Motor neuron (in vitro differentiated cells): ENCODE results near the gene MACROD2. TPM values are rescaled to one million over a fixed set of nuclear protein-coding genes. Genes with fewer than 3 reads are reported as not detected.

Source experiments
- ATAC-seq, 8 experiments: fragments of 200-7000 bp; cut with Tn5 transposase; replicated peaks in 6 of 8; 2 replicates each; pipeline ENCODE4 v1.8.0; 2021; ENCODE audit warnings: mild to moderate bottlenecking in 8 of 8, moderate library complexity in 8 of 8
- H3K27ac ChIP-seq, 2 donors: fragments of 250-450 bp; sonication (Bioruptor Pico); 2 replicates each; pipeline ENCODE4 v1.9.0; 2021; ENCODE audit warnings: antibody characterized with exemption in 2 of 2, mild to moderate bottlenecking in 2 of 2, moderate library complexity in 1 of 2
- H3K4me1 ChIP-seq, 2 donors: fragments of 250-450 bp; sonication (Bioruptor Pico); replicated peaks in 1 of 2; 2 replicates each; pipeline ENCODE4 v1.6.1; 2021; ENCODE audit warnings: antibody characterized with exemption in 2 of 2, mild to moderate bottlenecking in 2 of 2, moderate library complexity in 1 of 2
- H3K4me3 ChIP-seq, 5 donors: fragments of 250-450 bp; sonication (Bioruptor Pico); 2 replicates each; pipeline ENCODE4 v1.9.0; 2021; ENCODE audit warnings: antibody characterized with exemption in 5 of 5, mild to moderate bottlenecking in 5 of 5, moderate library complexity in 4 of 5
- WGBS, 10 experiments: fragments of 450-650 bp; shearing (Covaris generic); methylation state at CpG; one replicate each; pipeline ENCODE4 v1.0.0; 2022; 5-methylcytosine and 5-hydroxymethylcytosine counted together
- in situ Hi-C, 9 experiments: fragments of 400-800 bp; cut with MboI; loops; one replicate each; pipeline ENCODE4 v1.15.0; 2021; ENCODE audit warnings: low sequenced_read_pairs in 9 of 9, low pct_unique_long_range_greater_than_20kb in 2 of 9; ENCODE audit not compliant: unreplicated experiment in 9 of 9
- total RNA-seq, 8 experiments: library from RNA; unstranded; fragments of 300-600 nt; gene quantifications; 2 replicates each; pipeline versions ENCODE4 v1.2.3 to v1.2.4, GENCODE V29; 2022

The MACROD2 gene
- total RNA-seq, 8 experiments from 2014 or later = 4.3 to 24.9 (median 10.4) TPM

DNA sequence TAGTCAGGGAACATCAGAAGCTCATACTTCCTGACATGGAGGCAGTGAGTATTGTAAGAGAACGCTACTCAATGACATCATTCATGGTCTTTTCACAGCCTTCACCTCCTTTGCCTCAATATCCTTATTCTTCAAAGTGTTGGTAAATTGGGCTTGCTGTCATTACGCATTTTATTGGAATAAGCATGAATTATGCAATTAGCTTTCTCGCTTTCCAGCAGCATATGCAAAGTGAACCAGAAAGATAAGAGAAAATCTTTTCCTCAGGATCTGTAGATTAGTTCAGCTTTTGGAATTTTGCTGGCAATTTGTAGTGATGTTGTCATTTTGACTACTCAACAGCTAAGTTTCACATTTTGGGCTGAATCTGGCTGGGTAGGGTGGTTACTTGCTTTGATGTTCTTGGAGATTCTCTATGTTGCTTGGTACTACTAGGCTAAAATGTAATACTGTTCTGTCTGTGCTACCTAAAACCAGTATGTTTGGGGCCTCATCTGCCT, 1565.8 kb downstream of the MACROD2 start:
- peak overlapping the region in 1 of 2 donors; percentile 32 for H3K27ac ChIP-seq
- WGBS, 10 experiments = 0 to 100% (median 64%) methylated on average over 1 to 3 of the region's 3 CpGs; no CpG with 5 or more reads in 1 of the 10 experiments
- no peak overlapping the region for H3K4me3 ChIP-seq
- peaks cover 7 to 33% of the 10 kb centered on the region in 2 donors for H3K4me1 ChIP-seq
- ATAC-seq = peak in 7 of 8 experiments; percentile 10 to 76 (median 59)
- in situ Hi-C loops = no loop called here

- Histone ChIP-seq H3K4me1 (peaks cover 4 to 27% of the 10 kb centered on the region in 2 donors), H3K27ac (peak overlapping the region in 1 of 2 donors; percentile 2), H3K4me3 (no peak overlapping the region)
- WGBS, 10 experiments = 0 to 83% (median 38%) methylated on average over 1 to 5 of the region's 5 CpGs
- in situ Hi-C loops = no loop called here
- peak; percentile 53 to 94 (median 82) for ATAC-seq
Observed at GRCh38 chr20:15561707-15562404, 1566.5 kb downstream of the MACROD2 start.

DNA sequence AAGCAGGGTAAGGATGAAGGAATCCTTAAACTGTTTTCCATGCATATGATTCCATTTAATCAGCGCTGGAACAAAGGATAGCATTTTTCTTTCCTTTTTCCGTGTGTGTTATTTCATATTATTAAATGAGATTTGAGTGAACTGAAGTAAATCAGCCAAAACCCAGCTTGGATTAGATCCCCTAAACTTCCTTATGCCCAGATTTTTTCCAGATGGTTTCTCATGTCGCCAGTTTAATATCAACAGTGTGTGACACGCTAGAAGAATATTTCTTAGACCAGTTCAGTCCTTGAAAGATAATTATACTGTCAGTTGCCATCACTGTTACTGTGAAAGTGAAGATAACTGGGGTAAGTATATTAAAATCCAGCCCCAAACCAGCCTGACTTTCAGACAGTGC, 1568.5 kb downstream of the MACROD2 start:
- 27 to 96% (median 78%) methylated on average over 2 to 4 of the region's 4 CpGs for WGBS, 10 experiments
- H3K4me1 ChIP-seq = peaks cover 2 to 25% of the 10 kb centered on the region in 2 donors

DNA sequence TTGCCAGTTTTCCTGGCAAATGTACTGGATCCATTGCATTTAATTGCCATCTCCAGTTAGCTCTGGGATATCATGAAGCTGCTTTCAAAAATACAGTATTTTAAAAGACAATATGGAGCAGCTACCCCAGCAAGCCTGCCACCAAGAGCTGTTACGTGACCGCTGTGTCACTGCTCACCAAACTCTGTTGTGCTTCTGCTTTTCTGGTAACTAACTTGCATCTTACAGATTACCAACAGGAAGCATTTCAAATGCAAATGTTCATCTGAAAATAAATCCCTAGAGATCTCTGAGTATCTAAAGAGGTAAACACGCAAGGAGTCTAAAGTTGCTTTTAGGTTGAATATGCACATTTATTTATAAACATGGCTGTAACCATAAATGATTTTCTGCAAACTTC, 1569.7 kb downstream of the MACROD2 start:
- peaks cover 2 to 25% of the 10 kb centered on the region in 2 donors for H3K4me1 ChIP-seq
- peak in 3 of 8 experiments; percentile 5 to 39 (median 23) for ATAC-seq
- H3K4me3 ChIP-seq = no peak overlapping the region
- no peak overlapping the region for H3K27ac ChIP-seq
- 54 to 100% (median 83%) methylated on average over 1 to 3 of the region's 3 CpGs; no CpG with 5 or more reads in 1 of the 10 experiments for WGBS, 10 experiments
- in situ Hi-C loops = no loop called here

More for the DNA sequence above, 1568.5 kb downstream of the MACROD2 start:
- Histone ChIP-seq H3K4me3 (no peak overlapping the region), H3K27ac (no peak overlapping the region)
- ATAC-seq = no peak
- in situ Hi-C loops = no loop called here

DNA sequence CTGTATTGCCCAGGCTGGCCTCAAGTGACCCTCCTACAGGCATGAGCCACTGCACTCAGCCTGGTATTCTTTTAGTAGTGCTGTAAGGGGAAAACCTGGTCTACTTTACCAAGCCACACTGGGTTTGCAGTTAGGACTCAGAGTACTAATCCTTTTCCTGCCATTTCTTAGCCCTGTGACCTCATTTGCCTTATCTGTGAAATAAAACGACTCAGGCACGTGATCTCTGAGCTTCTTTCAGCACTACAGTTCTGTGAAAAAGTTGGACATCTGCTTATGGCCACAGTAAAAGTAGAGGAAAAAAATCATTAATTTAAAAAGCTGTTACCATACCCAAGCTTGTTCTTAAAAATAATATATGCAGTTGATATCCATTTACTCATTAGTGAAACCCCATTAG, 1570.5 kb downstream of the MACROD2 start:
- ATAC-seq = no peak
- 50 to 100% (median 88%) methylated on average over 1 to 2 of the region's 2 CpGs; no CpG with 5 or more reads in 2 of the 10 experiments for WGBS, 10 experiments
- H3K4me3 ChIP-seq = no peak overlapping the region
- in situ Hi-C loops = no loop called here
- H3K4me1 ChIP-seq = peaks cover 2 to 23% of the 10 kb centered on the region in 2 donors
- H3K27ac ChIP-seq = no peak overlapping the region

DNA sequence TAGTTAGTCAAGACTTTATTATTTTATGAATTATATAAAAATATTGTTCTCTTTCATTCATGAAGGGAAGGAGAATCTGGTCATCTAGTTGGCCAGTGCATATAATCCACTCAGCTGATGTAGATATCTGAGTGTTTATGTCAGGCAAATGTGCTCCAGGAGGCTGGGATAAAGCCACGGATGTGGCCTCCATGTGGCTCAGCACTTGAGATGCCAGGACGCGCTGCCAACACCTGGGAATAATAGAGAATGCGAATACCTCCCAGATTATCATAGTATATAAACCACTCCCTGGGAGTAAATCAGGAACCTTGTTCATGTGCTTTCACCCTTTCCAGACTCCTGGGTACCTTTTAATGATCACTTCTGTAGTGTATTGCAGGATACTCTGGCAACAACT, 1571.9 kb downstream of the MACROD2 start:
- WGBS, 10 experiments = 23 to 100% (median 95%) methylated on average over 2 to 4 of the region's 4 CpGs; no CpG with 5 or more reads in 3 of the 10 experiments
- H3K4me3 ChIP-seq = no peak overlapping the region
- ATAC-seq = peak in 2 of 8 experiments; percentile 32 to 72
- H3K4me1 ChIP-seq = peaks cover 0 to 10% of the 10 kb centered on the region in 2 donors
- in situ Hi-C loops = no loop called here
- H3K27ac ChIP-seq = no peak overlapping the region

DNA sequence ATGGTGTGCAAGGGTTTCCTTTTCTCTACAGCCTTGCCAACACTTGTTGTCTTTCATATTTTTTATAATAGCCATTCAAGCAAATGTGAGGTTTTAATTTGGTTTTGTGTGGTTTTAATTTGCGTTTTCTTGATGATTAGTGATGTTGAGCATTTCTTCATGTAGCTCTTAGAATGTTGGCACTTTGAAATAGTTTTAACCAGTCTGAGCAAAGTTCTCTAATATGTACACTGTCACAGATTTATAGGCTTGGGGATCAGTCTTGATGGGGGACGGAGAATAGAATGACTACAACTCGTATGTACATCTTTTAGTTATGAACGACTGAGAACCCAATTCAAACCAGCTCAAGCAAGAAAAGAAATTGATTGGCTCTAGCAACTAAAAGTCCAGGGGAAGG, 1574.8 kb downstream of the MACROD2 start:
- no peak for ATAC-seq
- WGBS, 10 experiments = 19 to 100% (median 83%) methylated on average over 1 to 4 of the region's 4 CpGs; no CpG with 5 or more reads in 1 of the 10 experiments
- no peak overlapping the region for H3K4me3 ChIP-seq
- in situ Hi-C loops = no loop called here
- H3K27ac ChIP-seq = no peak overlapping the region
- no peaks in the 10 kb centered on the region for H3K4me1 ChIP-seq

DNA sequence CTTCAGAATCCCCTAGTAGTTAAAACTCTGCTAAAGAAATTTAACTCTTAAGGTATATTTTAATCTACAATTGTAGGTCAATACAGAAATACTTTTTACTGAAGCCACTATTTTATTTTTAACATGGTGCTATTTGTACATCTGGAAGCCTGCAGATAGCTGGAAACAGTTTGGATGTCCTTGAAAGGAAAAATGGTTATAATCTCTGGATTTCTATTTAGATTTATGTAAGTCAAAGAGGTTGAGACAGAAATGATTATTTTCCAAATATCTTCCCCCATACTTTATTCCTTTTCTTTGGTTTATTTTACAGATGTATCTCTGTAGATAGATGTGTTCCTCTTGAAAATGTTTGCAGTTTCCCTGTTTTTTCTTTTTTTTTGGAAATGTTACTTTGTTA, 1575.7 kb downstream of the MACROD2 start:
- Histone ChIP-seq H3K4me1 (peaks cover 0 to under 1% of the 10 kb centered on the region in 2 donors), H3K4me3 (no peak overlapping the region), H3K27ac (no peak overlapping the region)
- ATAC-seq = no peak
- in situ Hi-C loops = no loop called here

- H3K27ac ChIP-seq = no peak overlapping the region
- in situ Hi-C loops = no loop called here
- ATAC-seq = peak in 3 of 8 experiments; percentile 68 to 82 (median 72)
- peaks cover 4 to 6% of the 10 kb centered on the region in 2 donors for H3K4me1 ChIP-seq
- H3K4me3 ChIP-seq = no peak overlapping the region
- WGBS, 10 experiments = 0 to 100% (median 79%) methylated on average over 1 of the region's 1 CpG
Observed at GRCh38 chr20:15575255-15575654, 1579.9 kb downstream of the MACROD2 start.

- ATAC-seq = peak in 2 of 8 experiments; percentile 37 to 58
- no peak overlapping the region for H3K27ac ChIP-seq
- H3K4me1 ChIP-seq = peaks cover 4 to 9% of the 10 kb centered on the region in 2 donors
- no peak overlapping the region for H3K4me3 ChIP-seq
- in situ Hi-C loops = no loop called here
Observed at GRCh38 chr20:15576411-15576810, 1581.1 kb downstream of the MACROD2 start.

DNA sequence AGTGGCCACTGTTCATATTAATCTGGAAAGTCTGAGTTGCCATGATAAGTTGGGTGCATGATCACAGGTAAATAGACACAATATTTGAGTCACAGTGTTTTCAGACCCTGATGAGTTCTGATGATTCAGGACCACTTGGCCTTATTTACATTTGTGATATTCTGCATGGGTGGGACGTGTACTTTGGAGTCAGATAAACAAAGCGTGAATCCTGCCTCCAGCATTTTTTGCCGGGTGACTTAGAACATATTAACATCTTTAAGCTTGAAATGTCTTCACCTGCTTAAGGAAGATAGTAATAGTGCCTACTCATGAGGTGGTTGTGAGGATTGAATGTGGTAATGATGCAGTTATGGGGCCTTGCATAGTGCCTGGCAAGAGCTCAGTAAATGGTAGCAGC, 1582.8 kb downstream of the MACROD2 start:
- Histone ChIP-seq H3K27ac (no peak overlapping the region), H3K4me3 (no peak overlapping the region), H3K4me1 (peaks cover 4 to 9% of the 10 kb centered on the region in 2 donors)
- 0 to 100% (median 91%) methylated on average over 1 to 3 of the region's 3 CpGs; no CpG with 5 or more reads in 3 of the 10 experiments for WGBS, 10 experiments
- in situ Hi-C loops = no loop called here
- ATAC-seq = peak in 3 of 8 experiments; percentile 56 to 89 (median 73)

DNA sequence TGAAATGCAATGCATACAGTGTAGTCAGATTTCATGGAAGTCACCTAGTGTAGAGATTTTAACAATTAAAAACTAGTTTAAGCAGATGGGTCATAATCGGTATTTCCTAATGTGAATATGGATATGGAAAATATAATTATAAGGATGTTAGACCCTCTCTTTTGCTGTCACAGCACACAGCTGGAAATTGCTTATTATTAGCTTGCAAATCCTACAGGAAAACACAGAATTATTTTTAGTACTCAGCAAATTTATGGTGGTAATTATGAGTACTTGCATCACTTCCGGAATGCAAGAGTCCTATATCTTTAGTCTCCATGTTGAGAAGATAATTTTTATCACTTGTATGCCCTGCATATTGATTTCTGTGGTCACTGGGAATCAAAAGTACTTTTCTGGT, 1584.4 kb downstream of the MACROD2 start:
- H3K27ac ChIP-seq = no peak overlapping the region
- peaks cover 4 to 9% of the 10 kb centered on the region in 2 donors for H3K4me1 ChIP-seq
- in situ Hi-C loops = no loop called here
- WGBS, 10 experiments = 17 to 100% (median 89%) methylated on average over 1 to 2 of the region's 2 CpGs; no CpG with 5 or more reads in 1 of the 10 experiments
- no peak for ATAC-seq
- H3K4me3 ChIP-seq = no peak overlapping the region

- peaks cover 0 to 9% of the 10 kb centered on the region in 2 donors for H3K4me1 ChIP-seq
- no peak overlapping the region for H3K27ac ChIP-seq
- ATAC-seq = no peak
- WGBS, 10 experiments = 20 to 97% (median 76%) methylated on average over 1 to 4 of the region's 5 CpGs; no CpG with 5 or more reads in 1 of the 10 experiments
- in situ Hi-C loops = no loop called here
- no peak overlapping the region for H3K4me3 ChIP-seq
Observed at GRCh38 chr20:15582146-15582760, 1586.9 kb downstream of the MACROD2 start.
